AG10803 (cell line): ENCODE measurements around the gene RPTOR.

ENCODE experiments used
- DNase-seq: peaks from one replicate; pipeline ENCODE4 v3.0.0; 2010; ENCODE audit warnings: low read depth
- H3K4me3 ChIP-seq: 2 replicates; pipeline ENCODE4 v1.5.1; 2011; ENCODE audit warnings: mild to moderate bottlenecking, low read length, control low read depth
- TF ChIP-seq, protein P1 (sequence below): conservative IDR thresholded peaks from 2 replicates; pipeline ENCODE4 v1.5.1; 2011; ENCODE audit warnings: mild to moderate bottlenecking, low read length, control low read depth, inconsistent platforms

The RPTOR gene

DNA sequence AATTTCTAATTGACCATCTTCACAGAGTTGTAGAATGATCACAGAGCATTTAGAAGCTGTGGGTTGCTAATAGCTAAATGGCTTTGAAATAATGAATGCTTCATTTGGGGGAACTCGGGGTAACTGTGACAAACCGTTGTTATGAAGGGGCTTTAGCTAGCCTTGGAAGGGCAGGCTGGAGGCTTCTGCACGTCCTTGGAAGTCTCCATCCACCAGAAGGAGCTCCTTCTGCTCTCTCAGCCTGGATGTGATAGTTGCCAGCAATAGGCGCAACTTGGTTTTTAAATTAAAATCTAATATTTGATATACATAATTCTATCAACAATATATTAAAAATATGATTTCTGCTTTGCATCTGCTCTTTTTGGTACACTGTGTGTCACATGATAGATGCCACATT, 200.5 kb downstream of the RPTOR start:
- no peak for DNase-seq
- H3K4me3 ChIP-seq: no peak overlapping the region
- TF ChIP-seq, protein P1, sequence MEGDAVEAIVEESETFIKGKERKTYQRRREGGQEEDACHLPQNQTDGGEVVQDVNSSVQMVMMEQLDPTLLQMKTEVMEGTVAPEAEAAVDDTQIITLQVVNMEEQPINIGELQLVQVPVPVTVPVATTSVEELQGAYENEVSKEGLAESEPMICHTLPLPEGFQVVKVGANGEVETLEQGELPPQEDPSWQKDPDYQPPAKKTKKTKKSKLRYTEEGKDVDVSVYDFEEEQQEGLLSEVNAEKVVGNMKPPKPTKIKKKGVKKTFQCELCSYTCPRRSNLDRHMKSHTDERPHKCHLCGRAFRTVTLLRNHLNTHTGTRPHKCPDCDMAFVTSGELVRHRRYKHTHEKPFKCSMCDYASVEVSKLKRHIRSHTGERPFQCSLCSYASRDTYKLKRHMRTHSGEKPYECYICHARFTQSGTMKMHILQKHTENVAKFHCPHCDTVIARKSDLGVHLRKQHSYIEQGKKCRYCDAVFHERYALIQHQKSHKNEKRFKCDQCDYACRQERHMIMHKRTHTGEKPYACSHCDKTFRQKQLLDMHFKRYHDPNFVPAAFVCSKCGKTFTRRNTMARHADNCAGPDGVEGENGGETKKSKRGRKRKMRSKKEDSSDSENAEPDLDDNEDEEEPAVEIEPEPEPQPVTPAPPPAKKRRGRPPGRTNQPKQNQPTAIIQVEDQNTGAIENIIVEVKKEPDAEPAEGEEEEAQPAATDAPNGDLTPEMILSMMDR: no peak

DNA sequence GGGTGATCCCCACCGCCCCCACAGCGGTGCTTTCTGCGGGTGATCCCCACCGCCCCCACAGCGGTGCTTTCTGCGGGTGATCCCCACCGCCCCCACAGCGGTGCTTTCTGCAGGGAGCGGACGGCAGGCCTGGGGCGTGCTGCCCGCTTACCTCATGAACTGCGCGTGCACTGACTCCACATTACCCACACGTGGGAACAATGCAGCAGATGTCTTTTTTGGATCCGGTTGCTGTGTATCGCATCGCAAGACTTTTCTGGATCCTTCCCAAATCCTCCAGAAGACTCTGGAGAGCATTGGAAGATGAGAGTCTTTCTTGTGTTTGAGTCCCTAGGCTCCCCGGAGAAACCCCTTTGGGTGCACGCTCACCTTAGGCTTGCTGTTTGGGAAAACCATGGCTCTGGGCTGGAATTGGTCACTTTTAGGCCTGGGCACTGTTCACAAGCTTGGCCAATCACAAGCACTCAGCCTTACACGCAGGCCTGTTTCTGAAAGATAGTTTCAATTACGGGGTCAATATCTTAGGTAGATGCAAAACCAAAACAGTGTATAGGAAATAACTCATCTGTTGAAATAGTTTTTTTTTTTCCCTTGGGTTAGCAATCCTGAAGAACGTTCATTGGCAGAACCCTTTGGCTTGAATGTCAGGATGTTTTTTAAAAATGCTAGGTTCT, 201.8 kb downstream of the RPTOR start:
- TF ChIP-seq, protein P1: no peak
- no peak for DNase-seq
- no peak overlapping the region for H3K4me3 ChIP-seq

DNA sequence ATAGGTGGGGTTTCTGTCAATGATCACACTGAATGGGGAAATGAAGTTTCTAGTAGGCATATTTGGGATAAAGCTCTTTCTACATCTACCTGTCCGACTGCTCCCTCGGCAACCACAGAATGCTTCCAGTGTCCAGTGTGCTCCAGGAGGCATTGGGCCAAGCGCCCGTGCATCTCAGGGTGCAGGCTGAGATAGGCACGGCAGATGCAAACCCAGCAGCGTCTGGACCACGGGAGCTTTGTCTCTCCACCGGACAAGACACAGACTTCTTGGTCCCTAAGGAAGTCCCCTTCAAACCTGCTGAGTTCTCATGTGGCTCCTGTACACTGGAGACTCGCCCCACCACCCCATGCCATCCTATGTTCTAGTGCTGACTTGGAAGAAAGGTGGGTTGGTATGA, 202.8 kb downstream of the RPTOR start:
- DNase-seq: no peak
- TF ChIP-seq, protein P1: no peak
- H3K4me3 ChIP-seq: no peak overlapping the region

DNA sequence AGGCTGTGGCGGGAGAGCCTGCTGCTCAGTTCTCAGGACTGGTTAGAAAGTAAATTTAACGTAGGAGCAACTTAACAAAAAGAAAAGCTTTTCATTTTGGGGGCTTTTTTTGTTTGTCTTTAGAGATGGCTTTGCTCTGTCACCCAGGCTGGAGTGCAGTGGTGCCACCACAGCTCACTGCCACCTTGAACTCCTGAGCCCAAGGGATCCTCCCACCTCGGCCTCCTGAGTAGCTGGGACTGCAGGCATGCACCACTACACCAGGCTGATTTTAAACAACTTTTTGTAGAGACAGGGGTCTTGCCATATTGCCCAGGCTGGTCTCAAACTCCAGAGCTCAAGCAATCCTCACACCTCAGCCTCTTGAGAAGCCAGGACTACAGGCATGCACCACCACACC, 205.0 kb downstream of the RPTOR start:
- no peak overlapping the region for H3K4me3 ChIP-seq
- TF ChIP-seq, protein P1: no peak
- no peak for DNase-seq

DNA sequence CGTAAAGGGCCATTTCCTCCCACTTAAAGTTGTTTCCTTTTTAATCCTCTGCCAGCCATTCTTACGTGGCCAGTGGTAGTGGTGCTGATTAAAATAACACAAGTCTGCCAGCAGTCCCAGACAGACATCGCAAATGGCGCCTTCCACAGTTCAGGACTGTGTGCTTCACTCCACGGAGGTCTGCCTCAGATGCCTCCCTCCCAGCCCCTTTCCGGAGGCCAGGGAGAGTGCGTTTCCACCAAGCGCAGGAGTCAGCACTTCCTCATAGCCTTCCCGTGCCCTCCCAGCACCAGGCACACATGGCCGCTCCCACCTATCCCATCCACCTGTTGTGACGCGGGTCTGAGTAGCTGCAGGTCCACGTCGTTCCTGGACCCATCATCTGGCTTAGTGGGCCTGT, 205.6 kb downstream of the RPTOR start:
- peak; percentile 8 for DNase-seq
- no peak overlapping the region for H3K4me3 ChIP-seq
- TF ChIP-seq, protein P1: no peak

DNA sequence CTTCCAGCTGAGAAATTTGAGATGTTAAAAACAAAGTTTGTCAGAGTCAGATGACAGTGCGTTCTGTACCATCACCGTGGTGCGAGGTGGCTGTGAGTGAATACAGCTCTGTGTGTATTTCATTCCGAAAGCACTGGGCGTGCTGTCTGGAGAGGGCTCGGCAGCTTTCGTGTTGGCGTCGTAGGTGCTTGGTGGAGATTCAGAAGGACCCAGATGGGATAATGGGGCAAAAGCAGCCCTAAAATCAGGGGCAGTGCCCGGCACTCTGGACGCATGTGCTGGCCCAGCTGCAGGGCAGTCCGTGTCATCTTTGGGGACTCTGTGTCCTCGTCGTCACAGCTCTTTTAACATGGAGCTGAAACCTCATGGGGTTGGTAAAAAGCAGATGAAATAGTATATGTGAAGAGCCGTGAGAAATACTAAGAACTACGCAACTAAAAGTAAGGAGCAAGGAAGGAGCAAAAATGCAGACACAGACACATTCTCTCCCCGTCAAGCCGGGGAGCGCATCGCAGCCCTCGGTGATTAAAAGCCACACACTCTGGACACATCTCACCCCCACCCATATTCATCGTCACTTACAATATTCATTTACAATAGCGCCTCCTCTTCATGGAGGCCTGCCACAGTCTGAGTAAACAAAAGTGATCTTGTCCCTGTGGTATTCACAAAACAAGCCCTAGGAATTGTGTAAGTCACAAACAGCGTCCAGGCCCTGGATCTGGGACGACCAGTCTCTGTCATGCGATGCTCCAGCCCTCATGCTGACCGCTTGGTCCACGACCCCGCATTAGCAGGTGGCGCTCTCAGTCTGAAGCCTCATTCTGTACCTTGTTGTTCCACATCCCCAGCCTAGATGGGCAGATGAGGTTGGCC, 206.7 kb downstream of the RPTOR start:
- H3K4me3 ChIP-seq: peak overlapping the region; percentile 61
- TF ChIP-seq, protein P1: no peak
- DNase-seq: peak; percentile 96

DNA sequence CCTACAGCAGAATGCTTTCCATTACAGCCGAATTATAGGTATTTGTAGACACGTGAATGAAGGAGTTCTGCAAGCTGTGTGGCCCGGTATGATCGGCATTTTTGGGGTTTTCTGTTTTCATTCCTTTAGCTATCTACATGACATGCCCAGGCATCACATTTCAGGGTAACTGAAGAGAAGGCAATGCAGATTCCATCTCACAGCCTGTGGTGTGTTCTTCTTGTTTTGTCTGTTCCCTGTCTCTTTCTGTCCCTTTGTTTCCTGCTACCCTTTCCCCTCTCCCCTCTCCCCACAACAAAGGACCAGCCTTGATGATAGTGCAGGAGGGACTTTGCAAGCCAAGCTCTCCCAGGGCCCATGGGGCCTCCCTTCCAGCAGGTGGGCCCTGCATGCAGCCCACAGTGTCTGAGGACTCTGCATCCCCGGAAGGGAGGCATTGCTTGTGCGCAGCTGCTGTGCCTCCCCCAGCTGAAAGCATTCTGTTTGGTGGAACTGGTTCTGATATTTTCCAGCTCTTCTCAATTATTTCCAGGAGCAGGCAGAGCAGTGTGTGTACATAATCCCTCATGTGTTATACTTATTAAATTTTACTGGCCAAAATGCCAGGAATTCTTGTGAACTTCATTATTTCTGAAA, 207.4 kb downstream of the RPTOR start:
- H3K4me3 ChIP-seq: peak overlapping the region; percentile 61
- TF ChIP-seq, protein P1: no peak
- peak; percentile 90 for DNase-seq
